ENCODE measurements around the gene MYL9. TPM values are rescaled to one million over a fixed set of nuclear protein-coding genes. Genes with fewer than 3 reads are reported as not detected.

Gene MYL9
- total RNA-seq, 4 donors from 2014 or later, result 56.8 to 175 (median 111) TPM

GRCh38 chr20:36593347-36593929 is 52.1 kb downstream of the MYL9 start:
- TF ChIP-seq CTCF (IDR thresholded peaks at IDR 0.05; ENCODE audit: low read depth), result no peak

GRCh38 chr20:36599912-36600345 is 58.6 kb downstream of the MYL9 start:
- TF ChIP-seq CTCF (IDR thresholded peaks at IDR 0.05; ENCODE audit: low read depth), result no peak

Small RNAs within 50 kb of the gene (small RNA-seq; reads per million reads assigned to genes)
- gene RF00017, result not detected

Other genes with a start within 250 kb of the MYL9 start
- 10 to 100 TPM; 25.8 to 47.4 (median 38.9) TPM for gene DLGAP4, start 235.2 kb upstream of the MYL9 start, total RNA-seq
- gene TGIF2, start 32.1 kb downstream of the MYL9 start, total RNA-seq, result 10 to 100 TPM; 10.6 to 12.7 (median 12.3) TPM
- 100 to 1,000 TPM in 1 of 4 donors, 10 to 100 TPM in 3; 68.0 to 107 (median 79.1) TPM for gene RAB5IF, start 64.3 kb downstream of the MYL9 start, total RNA-seq
- 1 to 10 TPM in 1 of 4 donors, under 1 TPM in 3; 0.19 to 2.1 (median 0.54) TPM for gene SLA2, start 104.7 kb downstream of the MYL9 start, total RNA-seq
- 10 to 100 TPM; 11.5 to 25.2 (median 20.2) TPM for gene NDRG3, start 204.6 kb downstream of the MYL9 start, total RNA-seq
- gene DSN1, start 232.2 kb downstream of the MYL9 start, total RNA-seq, result 10 to 100 TPM in 2 of 4 donors, 1 to 10 TPM in 2; 7.3 to 10.7 (median 9.8) TPM

All from subcutaneous adipose tissue (tissue), 4 donors.